Stimulated activated CD4-positive, alpha-beta T cell treated with anti-CD3 and anti-CD28 coated beads, TNF-alpha, amount 100 ng/mL, for 4 hours (primary cell): ENCODE results near the gene PROX1.

Experiments used
- DNase-seq, 3 experiments: peaks; one replicate each; pipeline ENCODE4 v3.0.0-alpha.2; 2020; ENCODE audit warnings: low read depth in 3 of 3

The PROX1 gene

DNA sequence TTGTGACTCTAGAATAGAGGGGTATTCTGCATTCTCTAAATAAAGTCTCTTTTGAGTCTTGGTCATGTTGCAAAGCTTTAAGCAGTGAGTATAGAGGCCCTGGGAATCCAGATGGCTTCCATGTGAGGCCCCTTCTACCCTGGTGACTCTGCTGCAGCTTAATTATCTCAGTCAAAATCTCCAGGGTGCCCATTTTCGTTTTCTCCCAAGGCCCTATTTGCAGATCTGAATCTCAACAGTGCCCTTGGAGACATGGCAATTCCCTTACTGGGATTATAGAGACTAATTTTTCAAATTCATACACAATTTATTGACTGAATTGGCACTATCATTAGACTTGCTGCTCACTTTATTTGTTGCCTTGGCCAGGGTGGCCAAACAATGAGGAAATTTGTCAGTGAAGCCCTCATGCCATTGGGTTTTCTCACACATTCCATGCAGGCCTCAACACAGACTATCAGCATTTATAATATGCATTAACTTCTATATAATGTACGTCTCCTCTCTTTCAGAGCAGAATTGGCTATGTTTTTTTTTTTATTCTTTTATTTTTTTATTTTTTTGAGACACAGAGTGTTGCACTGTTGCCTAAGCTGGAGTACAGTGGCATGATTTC is 35.1 kb downstream of the PROX1 start:
- DNase-seq = no peak

DNA sequence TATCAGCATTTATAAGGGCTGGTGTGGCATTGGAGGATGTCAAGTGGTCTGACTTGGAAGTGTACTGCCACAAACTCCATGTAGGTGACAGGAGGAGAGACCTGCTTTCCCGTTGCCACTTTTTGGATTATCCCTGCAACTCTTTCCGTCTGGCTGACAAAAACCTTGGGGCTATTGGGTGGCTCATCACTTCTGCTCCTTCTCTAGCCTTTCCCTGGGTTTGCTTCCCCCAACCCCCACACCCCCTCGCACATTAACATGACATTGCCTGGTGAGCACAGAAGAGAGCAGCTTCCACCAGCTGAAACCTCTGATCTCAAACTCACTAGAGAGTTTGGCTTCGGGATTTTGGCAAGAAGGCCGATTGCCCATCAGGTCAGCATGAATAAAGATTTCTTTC is 39.2 kb downstream of the PROX1 start:
- no peak for DNase-seq

DNA sequence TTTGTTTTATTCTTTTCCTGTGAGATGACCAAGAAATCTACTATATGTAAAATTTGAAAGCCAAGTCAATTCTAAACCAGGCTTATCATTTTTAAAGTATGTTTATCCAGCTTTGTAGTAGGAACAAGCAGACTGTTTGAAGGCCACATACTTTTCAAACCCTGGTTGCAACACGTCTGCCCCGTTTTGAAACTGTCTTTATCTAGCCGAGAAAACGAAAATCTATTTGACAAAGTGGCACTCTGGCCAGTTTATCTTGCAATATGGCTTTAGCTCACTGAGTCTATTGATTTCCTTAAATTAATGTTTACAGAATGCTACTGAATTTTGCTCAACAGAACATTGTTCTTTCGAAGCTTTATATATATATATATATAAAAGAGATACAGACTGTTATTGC is 39.7 kb downstream of the PROX1 start:
- DNase-seq = no peak

DNA sequence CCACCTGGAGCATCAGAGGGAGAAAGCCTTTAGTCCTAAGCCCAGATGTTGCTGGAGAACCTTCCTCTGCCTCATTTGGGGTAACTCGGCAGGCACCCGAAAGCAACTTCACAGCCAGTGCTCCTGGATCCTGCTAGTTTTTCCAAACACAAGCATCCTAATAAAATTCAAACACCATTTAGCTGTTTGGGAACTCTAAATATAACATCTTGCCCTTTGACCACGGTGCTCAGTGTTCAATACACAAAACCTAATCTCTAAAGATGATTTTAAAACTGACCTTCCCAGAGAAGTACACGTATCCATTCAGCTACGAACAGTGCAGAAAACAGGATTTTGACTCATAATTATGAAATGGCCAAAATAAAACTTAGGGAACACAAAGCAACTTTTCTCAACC is 40.3 kb downstream of the PROX1 start:
- no peak for DNase-seq

DNA sequence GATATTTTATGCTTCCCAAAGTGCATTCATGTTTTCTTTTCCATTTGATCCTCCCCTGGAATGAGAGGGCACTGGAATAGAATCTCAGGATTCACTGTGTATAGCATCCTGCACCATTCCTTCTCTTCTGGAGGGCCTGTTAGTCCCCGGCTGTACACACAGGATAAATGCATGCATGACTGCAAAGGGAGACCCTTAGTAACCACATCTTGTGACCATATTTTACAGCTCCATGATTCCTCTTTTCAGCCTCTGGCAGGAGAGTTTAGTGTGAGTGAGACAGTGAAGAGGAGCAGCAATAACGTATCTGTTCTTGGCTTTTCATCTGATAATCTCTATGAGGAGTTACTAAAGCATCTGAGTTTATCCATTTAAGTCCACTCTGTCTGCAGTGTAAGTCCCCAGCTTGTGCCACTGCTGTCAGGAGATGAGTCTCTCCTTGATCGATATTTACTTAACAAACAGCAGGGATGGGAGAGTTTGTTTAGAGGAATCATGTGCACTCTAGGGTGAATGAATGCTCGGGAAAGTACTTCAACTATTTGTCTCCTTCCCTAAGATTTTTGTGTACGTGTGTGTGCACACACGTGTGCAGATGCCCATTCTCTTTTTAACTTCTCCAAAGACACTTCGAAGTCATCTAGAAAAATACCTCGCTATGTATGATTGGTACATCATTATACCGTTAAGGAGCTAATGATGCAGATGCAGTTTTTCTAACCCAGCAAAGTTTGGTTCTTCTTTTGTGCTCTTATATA is 41.1 kb downstream of the PROX1 start:
- DNase-seq = no peak

DNA sequence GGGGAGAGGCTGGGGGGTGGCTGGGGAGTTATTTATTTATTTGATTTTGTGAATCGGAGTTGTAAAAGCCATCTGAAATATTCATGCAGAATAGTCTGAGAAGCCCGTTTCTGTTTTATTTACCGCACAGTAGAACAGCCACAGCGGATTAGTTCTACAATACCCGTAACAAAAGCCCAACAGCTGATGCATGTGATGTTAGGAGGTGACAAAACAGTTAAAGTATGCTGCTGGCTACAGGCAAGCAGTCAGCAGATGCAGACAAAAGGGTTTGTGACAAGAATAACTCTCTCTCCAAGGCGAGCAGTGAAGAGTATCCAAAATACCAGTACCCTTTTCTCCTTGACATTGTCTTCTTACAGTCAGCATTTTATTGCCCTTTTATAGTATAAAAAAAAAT is 42.0 kb downstream of the PROX1 start:
- no peak for DNase-seq

DNA sequence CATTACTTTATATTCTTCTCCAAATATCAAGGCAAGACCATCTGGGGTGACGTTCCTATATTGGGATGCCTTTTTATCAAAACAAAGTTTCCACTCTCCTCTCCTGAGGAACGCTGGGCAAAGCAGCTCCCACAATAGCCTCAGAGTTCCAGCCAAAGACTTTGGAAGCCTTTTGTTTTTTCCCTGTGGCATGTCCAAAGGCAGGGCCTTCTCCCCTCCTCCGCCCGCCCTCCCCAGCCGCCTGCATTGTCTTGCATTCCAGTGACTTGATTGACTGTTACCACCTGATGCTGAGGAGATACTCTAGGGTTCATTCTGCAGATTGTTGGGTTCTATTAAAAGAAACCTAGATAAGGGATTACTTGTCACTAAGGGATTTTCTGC is 43.5 kb downstream of the PROX1 start:
- DNase-seq = no peak

DNA sequence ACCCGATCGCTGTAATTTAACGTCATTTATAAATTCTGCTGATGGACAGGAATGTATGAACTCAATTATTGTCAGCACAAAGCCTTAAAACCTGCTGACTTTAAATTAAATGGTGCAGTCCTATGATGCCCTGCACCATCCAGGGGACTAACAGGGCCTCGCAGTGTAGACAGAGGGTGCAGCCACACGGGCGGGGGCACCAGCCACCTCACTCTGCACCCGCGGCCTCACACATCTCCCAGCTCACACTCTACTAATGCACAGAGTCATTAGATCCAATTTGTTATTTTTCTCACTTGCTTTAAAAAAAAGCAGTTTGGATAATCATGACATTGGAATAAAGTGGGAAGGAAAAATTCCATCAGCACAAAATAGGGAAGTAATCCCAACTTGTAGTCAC is 49.7 kb downstream of the PROX1 start:
- no peak for DNase-seq

DNA sequence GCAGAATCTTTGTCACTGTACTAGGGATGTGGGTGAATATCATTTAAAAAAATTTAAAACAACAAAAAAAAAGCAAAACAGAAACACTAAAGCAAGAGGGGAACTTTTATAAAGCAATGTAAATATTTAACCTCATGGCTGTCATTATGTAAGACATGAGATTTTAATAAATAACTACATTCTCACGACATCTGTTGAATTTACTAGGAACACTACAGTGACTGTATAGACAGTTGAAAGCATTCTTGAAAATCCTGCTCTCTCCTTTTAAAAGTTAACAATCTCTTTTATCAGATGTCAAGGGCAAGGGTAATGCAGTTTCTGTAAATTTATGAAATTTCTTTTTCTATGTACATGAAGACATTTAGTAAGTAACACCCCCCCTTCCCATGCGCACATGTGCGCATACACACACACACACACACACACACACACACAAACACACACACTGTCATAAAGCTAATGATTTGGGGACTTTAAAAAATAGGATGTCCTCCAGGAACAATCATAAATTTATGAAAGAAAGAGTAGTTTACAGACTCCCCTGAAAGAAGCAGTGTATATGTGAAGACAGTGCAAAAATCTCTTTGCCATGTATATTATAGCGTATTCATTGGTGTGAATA is 51.7 kb downstream of the PROX1 start:
- no peak for DNase-seq

DNA sequence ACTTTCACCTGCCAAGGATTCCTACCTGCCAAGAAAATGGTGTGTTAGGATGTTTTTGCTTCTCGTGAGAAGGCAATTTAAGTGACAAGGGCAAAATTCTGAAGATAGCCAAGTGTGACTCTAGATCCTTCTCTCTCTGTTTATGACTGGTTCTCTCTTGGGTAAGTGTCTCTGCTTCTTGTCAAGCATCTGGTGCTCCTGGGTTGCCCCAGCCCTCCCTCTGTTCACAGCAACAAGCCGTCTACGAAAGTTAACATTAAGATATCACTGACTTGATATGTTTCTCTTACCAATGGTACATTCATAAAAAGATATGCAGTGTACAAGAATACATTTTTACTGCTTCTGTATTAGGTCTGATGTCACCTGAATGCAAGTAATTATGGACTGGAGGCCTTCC is 55.4 kb downstream of the PROX1 start:
- DNase-seq = no peak

DNA sequence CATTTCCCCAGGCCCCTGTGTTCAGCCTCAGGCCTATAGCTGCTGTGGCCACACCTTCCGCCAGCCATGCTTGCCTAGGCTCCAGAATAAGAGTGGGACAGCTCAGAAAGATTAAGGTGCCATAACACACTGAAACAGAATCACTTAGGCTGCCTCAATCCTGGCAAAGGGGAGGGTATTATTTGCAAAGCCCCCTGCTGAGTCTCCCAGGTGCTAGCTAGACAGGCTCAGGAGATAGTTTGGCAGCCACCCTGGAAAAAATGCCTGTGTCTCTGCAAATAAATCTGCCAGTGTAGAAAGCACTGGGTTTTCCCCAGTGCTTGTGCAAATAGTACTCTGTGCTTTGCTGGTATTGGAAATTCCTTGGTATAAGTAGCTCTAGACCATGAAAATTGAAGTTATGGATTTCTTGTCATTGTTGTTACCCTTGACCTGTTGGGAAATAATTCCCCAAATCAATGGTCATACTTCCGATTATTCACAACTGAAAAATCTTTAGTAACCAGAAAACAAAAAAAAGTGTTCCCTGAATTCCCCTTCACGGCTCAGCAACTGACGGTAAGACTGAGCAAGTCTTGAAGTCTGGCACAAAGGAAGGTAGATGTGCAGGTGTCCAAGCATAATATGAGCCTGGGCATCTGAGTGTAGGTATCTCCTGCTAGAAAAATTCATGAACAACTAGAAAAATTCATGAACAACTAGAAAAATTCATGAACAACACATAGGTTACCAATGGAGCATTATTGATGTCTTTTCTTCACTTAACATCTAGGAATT is 56.9 kb downstream of the PROX1 start:
- no peak for DNase-seq

DNA sequence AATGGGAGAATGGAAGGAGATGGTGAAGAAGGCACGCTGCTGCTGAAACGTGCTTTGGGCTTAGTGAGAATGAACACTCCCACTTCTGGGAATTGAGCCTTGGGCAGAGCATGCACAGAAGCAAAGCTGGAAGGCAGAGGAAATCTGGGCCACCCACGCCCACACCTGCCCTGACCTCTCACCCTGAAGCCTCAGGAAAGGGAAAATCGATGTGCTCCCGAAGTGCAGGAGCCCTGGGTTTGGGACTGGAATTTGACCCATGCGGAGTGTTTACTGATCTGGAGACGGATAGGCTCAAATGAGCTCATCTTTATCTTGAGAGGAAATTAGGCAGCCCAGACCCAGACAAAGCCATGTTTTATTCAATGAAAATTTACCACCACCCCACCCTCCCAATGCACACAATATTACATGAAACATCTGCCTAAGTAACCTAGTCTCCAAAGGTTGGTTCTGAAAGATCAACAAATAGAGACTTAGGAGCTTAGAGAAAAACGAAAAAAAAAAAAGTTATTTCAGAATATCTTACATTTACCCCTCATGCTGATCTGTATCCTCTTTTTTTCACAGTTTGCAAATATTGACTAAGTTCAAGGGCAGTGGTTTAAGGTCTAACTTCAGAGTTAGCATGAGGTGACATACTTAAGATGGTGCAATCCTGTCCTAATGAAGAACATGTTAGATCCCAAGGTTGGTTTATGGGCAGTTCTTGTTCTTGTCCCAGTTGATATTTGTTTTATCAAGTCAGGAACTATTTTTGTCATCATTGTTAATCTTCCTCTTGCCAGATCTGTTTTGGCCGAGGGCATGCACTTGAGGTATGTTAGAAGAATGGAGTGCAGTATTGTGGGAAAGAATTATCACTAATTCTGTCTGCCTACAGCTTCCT is 63.0 kb downstream of the PROX1 start:
- DNase-seq = no peak

DNA sequence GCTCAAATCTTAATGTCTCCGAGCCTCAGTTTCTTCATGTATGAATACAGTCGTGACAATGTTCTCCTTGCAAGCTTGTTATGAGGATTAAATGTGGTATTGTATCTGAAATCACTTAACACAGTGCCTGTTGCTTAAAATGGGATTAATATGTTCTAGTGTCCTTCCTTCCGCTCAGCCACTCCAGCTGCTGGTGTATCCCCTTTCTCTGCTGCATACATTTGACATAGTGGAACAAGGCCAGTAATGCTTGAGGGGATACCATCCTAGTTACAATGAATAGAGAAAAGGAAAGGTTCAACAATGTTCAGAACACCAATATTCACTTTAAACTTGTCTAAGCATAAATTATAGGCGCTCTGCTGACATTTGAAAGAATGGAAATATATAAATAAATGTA is 64.0 kb downstream of the PROX1 start:
- no peak for DNase-seq

DNA sequence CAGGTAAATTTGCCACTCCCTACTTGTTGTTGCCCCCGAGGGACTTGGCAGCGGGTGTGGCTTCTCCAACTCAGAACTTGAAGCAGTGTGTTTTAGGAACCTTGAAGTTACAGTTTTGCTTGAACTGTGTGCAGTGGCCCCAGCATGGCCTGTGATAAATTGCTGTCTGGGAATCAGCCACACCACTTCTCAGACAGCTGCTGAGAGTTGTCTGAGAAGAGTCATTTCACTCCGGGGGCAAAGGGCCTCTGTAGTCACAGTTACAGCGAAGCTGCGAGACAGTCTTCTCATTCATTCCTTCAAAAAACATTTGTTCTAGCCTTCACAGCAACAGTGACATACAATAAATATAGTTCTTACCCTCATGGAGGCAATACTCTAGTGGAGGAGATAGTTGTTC is 70.3 kb downstream of the PROX1 start:
- no peak for DNase-seq

DNA sequence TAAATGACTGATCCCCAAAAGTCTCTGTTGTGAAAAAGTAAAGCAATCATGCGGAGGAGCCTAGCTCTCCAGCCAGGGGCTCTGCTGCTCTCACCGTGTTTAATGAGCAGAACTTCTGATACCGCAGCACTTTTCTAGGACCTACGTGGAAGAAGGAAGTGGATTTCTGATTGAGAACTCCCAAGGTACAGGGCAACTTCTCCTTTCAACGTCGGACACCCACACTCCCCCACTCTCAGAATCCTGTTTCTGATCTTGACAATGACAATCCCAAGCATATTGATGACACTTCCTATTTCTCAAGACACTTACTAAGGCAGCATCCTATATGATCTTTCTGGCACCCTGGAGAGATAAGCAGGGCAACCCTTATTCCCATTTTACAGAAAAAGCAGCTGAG is 78.4 kb downstream of the PROX1 start:
- DNase-seq = no peak

DNA sequence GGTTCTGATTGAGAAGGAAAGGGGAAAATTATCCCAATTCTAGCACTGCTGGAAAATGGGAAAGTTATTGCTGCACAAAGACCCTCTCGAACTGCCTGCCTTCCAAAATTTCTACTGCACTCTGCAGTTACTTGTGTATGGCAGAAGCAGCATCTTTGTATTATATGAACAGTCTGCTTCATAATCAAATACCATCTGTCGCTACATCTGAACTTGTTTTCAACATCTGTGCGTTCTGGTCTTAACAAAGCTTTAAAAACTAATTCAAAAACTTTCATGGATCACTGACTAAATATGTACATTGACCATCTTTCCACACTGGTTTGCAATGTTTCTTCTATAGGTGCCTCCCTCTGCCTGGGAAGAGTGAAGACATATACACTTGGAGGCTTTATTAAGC is 79.2 kb downstream of the PROX1 start:
- no peak for DNase-seq

DNA sequence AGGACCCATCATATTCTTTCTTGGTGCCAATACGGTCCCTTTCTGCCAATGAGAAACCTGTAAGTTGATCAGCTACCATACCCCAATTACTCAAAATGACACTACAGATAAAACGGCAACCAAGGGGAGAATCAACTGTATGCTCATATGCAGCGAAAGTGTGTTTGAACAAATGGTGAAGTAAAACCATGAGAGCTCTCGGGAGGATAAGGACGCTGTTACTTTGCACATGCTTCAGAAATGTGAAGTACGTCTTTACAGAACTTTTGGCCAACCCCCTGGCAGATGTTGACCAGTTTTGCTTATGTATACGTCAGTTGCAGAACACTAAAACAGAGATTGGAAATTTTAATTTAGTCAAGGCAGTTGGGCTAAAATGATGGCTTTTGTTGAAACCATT is 79.6 kb downstream of the PROX1 start:
- DNase-seq = no peak

DNA sequence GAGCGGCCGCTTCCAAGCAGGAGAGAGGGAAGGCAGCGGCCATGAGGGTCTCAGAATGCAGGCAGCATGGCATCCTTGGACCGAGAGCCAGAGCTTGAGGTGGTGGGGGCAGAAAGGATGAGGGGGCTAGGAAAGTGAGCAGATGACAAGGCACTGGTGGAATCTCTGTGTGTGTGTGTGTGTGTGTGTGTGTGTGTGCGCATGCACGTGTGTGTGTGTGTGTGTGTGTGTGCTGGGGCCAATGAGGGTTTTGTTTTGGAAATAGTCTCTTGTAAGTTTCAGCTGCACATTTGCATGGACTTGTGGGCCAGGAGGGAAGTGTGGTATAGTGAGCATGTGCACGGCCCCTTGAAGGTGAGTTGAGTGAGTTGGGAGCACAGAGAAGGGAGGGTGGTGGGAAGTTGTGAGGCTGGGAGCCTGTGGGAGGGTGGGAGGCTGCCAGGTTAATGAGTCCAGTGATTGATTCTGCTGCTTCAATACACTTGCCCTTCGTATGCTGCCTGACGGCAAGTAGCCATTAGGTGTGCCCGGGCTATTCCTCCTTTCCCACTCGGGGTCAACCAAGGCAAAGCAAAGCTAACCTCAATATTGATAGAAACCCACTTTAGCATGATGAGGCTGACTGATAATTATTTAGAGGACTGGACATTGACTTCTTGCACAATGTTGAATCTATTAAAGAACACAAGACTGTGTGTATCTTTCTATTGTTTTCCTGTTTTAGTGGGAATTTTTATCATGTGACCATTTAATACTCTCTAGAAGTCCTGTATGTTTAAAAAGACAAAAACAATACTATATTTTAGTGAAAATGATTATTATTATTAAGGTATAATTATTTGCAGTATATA is 80.3 kb downstream of the PROX1 start:
- no peak for DNase-seq

DNA sequence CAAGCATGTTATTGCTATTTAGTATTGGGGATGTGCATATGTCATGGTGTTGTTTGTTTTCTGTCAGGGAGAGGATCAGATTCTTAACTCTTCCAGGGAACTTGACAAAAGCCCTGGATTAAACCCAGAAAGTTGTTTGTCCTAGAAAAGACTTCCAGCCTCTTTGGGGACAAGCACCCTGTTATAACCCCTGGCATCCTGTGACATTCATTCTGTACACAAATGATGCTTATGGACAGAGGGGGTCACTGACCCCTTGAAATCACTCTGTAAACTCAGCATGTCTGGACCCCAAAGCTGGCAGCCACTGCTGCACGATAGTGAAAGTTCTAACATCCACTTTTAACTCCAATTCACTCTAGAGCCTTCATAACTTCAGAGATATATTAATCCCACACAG is 81.2 kb downstream of the PROX1 start:
- no peak for DNase-seq

DNA sequence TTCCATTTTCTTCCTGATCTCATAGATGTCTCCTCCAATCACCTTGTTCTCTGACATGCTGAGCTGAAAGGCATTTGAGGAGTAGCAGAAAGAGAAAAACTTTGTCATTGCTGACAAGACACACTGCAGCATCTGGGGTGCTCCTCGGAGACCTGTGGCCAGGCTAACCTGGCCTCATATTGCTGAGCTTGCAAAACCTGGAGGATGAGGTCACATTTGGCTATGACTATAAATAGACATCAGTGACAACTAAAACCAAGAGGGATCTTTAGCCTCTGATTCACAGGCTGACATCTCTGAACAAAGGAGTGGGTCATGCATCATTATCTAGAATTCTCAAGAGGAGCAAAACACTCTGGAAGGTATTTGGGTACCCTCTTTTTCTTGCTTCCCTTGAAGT is 83.7 kb downstream of the PROX1 start:
- DNase-seq = no peak
